Umbilical cord (tissue), 2 donors: ENCODE measurements around the gene TMED7. TPM values are rescaled to one million over a fixed set of nuclear protein-coding genes. Genes with fewer than 3 reads are reported as not detected.

ENCODE experiments used
- DNase-seq: peaks from one replicate; pipeline ENCODE4 v3.0.0-alpha.2; 2015; ENCODE audit warnings: low spot score
- total RNA-seq: library from RNA; depleted of rRNA; stranded (reverse); fragments of >200 nt; gene quantifications from one replicate; pipeline ENCODE4 v1.2.3, GENCODE V29; 2014; ENCODE audit warnings: low replicate concordance; ENCODE audit not compliant: insufficient read depth

The TMED7 gene
- total RNA-seq, 1 donor from 2014 or later, result 103 TPM

DNA sequence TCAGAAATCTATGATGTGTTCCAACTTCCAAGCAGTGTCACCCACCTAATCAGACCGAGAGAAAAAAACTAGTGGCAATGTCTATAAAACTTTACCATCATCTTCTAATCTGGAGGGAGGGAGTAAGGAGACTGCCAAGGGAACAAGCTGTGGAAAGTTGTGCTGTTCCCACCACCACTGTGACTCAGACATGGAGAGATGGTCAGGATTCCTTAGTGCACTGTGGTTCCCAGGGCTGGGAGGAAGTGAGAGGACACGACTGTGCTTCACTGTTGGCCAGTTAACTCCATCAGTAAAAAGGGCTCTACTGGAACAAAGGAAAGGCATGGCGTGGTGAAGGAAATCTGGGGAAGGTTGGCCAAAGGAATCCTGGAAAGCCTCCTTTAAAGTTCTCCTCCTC is 42.4 kb downstream of the TMED7 start:
- no peak for DNase-seq

DNA sequence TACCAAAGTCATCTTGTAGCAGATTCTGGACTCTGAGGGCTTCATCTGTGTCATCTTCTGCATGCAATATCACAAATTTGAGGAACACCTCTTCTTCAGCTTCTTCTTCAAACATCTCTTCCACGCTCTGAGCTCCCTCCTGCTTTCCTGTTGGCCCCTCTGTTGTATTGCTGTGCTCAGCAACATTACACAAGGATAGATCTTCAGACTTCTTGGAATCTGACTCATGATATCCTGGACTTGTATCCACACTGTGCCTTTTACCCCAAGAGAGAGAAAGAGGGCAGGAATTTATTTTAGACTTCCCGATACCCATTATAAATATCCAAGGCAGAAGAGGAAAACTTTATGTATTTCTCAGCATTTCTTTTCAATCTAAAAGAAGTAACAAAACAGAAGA is 44.9 kb downstream of the TMED7 start:
- DNase-seq, result no peak

DNA sequence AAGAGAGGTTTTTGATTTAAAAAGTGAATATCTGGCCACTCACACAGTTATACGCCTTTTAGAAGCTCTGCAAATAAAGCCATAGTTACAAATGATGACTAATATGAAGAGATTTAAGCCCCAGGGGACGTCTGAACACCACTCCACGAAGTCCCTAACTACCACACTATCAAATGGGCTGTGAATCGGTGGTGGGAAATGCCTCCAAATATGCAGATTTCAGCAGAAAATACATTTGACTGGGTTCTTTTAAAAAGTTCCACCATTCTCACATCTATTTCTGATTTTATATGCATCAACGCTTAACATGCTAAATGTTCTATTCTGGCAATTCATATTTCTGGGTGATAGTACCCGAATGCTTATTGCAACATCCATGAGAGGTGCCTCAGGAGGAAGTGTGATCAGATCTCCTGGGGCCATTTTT is 46.1 kb downstream of the TMED7 start:
- no peak for DNase-seq

DNA sequence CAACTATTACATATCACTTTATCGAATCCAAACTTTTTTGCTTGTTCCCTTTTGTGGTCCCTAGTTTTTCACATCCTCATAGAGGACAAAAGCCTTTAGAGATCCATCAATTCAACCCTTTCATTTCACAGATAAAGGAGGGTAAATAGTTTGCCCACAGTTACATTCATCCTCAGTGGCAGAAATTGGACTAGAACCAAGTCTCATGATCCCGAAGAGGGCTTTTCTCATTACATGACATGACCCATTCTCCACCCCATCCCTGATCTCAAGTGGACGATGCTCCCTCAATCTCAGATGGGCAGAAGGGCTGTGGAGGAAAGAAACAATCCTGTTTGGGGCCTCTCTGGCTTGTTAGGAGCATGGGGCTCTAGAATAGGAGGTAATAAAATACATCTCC is 46.6 kb downstream of the TMED7 start:
- DNase-seq, result no peak

DNA sequence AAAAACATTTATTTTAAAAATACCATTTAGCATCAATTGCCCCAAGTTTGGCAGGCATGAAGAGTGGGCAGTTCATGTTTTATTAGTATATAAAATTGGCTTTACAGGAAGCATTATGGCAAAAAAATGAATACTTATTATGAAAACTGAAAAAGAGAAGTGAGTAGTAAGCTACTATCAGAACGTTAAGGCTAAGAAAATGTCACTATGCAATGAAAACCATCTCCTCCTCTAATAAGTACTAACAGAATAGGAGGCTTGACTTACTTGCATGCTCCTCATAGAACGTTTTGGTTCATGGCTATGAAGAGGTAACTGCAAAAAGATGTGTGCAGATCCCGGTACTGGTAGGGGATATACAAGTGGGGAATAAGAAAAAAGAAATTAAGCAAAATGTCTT is 47.2 kb downstream of the TMED7 start:
- no peak for DNase-seq

DNA sequence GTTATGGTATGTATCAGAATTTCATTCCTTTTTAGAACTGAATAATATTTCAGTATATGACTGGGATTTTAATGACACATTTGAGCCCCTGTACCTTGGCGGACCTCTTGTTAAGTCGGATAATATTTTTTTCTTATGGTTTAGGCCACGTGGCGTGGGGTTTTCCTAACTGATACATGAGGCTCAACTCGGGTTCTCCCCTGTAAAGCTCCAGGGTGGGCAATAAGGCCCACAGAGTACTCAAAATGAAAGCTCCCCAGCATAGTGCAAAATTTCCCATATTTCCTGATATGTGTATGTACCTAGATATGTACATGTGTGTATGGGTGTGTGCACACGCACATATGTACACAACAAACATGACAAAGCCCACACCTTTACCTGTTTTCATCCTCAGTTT is 48.1 kb downstream of the TMED7 start:
- no peak for DNase-seq

DNA sequence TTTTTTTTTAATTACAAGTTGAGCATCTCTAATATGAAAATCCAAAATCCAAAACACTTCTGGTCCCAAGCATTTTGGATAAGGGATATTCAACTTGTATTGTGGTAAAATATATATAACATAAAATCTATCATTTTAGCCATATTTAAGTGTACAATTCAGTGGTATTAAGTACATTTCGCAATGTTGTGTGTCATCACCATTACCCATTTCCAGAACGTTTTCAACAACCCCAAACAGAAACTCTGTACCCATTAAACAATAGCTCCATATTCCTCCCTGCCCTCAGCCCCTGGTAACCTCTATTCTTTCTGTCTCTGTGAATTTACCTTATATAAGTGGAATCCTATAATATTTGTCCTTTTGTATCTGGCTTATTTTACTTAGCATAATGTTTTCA is 48.5 kb downstream of the TMED7 start:
- DNase-seq, result no peak

DNA sequence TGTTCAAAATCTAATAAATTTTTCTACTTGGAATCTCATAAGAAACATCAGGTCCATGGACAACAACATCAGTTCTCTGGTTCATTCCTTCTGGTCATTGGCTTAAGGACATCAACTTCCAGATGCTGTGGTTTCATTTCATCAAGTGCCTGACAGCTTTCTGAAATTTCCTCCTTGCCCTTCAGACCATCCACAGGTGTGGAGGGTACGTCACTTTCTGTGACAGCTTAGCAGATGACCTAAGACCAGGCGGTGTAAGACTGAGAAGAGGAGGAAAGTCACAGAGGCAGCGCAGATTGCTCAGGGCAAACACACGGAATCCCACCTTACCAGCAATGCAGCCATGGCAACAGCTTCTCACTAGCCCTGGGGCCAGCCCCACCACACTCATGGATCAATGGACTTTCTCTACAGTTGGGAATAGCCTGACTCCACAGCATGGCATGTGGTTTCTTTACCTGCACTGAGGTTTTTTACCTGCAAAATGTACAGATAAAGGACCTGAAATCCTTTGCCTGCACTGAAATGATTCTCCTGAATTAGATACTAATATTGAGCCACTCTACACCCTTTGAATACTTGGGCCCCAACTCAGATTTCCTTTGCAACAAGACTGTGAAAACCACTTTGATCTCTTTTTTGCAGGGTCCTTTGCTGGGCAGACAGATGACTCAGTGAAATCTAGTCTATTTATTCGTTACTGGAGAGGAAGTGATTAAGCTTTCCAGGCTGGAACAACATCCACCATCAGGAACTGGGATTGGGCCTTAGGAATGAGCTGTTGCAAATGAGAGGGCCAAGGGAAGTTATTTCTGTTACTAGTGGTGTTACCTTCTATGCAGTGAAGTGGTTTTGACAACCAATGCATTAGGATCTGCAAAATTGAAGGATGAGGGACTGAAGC is 50.4 kb downstream of the TMED7 start:
- DNase-seq, result no peak

DNA sequence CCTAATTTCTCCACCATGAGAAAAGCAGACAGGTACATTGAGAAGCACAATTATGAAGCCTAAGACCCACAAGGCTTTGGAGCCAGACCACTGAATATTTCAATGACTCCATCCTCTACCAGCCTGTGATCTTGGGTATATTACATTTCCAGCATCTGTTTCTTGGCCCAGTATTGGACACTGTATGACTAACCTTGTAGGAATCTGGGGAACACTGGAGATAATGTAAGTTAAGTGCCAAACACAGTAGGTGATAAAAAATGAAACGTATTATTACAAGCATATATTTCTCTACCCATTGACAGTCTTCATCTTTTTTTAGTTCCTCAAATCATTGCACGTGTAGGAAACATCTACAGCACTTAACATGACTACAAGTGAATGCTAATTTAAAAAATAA is 52.7 kb downstream of the TMED7 start:
- DNase-seq, result no peak

DNA sequence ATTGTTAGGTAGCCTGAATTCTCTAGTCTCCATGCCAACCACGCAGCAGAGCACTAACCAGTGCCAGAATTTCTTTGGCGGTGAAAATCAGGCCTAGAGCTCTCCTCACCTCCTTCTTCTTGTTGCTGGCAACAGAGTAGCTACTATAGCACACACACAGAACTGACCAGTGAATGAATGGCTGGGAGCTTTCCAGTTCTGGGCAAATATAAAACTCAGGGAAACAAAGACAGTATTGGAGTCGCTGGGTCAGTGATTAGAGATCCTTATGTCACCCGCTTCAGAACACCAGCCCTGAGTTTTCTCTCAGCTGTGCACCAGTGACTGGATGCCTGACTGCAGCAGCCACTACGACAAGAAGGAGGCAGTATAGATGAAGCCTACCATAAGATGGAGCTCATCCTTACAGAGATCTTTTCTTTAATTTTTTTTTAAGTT is 54.4 kb downstream of the TMED7 start:
- DNase-seq, result no peak

DNA sequence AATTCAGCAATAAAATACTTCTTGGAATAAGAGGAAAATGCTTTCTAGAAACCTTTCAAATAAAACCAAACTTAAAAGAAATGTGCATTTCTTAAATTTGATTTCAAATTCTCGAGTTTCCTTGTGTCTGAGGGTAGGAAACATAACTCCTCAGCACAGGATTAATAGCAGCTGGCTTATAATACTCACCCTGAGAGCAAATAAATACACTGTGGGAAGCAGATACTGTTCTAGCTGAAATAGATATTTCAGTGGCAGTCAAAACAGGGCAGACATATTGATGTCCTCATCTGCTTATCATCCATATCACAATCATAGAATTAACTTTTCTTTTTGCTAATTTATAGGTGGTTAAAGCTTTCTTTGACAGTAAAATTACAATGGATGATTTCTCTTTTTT is 57.2 kb downstream of the TMED7 start:
- DNase-seq, result no peak

DNA sequence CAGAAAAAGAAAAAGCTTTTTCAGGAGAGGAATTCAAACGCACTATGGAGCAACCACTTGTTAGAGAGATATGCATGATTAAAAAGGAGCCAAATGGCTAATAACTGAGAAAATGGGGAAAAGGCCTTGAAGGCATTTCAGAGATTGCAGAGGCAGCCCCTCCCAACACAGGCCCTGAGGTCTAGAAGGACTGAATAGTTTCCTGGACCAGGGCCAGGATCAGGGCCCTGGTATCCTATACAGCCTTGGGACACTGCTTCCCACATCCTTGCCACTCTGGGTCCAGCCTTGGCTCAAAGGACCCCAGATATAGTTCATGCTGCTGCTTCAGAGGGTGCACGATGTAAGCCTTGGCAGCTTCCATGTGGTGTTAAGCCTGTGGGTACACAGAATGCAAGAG is 60.6 kb downstream of the TMED7 start:
- DNase-seq, result no peak

Other genes starting within 250 kb of the TMED7 start
- gene FEM1C, start 81.3 kb downstream of the TMED7 start, total RNA-seq, result 33.7 TPM
- 3.1 TPM for gene TICAM2, start 23.6 kb downstream of the TMED7 start, total RNA-seq
- not detected for gene CDO1, start 190.6 kb upstream of the TMED7 start, total RNA-seq
- 42.4 TPM for gene ATG12, start 215.5 kb upstream of the TMED7 start, total RNA-seq
- 169 TPM for gene AP3S1, start 215.9 kb upstream of the TMED7 start, total RNA-seq